Raji (cell line): ENCODE measurements around the gene CNTRL.

Experiments
- POLR2A ChIP-seq: IDR thresholded peaks from 2 replicates; pipeline ENCODE4 v1.6.1; 2011; ENCODE audit warnings: low read depth, low read length, control low read depth; ENCODE audit not compliant: insufficient read depth

The CNTRL gene

DNA sequence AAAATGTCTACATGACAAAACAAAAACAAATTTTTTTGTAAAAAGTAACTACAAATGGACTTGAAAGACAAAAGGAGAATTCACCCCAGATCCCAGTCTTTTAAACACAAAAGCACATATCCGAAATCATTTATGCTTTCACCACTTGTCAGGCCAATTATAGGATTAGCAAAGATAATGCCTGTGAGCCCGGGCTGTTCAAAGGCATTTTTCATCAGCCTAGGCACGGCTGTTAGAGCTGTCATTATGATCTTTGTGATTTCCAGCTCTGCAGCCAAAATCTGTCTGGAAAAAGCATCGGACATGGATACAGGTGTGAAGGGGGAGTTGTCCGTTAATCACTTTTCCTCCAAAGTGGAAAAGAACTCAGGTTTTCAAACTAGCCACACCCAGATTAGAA, 150.5 kb downstream of the CNTRL start:
- no peak for TF ChIP-seq POLR2A

DNA sequence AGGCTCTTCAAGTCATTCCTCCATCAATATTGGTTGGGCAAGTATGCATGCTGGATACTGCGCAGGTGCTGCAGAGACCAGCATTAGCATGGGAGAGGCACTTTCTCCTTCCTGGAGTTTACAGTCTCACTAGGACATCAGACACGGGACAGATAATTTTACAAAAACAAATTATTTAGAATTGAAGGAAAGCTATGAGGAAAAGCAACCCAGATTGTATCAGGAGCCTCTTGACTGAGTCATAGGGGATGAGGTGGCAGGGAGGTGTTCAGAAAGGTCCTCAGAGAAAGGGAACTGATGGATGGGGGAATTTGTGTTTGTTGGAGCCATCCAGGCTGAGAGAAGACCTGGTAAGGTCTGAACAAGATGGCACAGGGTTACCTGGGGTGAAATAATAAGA, 151.4 kb downstream of the CNTRL start:
- no peak for TF ChIP-seq POLR2A
